Chondrocyte (in vitro differentiated cells): ENCODE results near the gene EDC3. TPM values are rescaled to one million over a fixed set of nuclear protein-coding genes. Genes with fewer than 3 reads are reported as not detected.

ENCODE experiments used
- DNase-seq: peaks from one replicate; pipeline ENCODE4 v3.0.0; 2021; ENCODE audit warnings: mixed read lengths, low spot score
- H3K27ac Mint-ChIP-seq: one replicate; pipeline ENCODE4 v1.8.0; 2021; ENCODE audit warnings: mild to moderate bottlenecking, moderate library complexity, mixed read lengths; ENCODE audit not compliant: unreplicated experiment
- H3K27me3 Mint-ChIP-seq: 2 replicates; pipeline ENCODE4 v1.8.0; 2021; ENCODE audit warnings: low read depth, mixed read lengths
- H3K36me3 Mint-ChIP-seq: 2 replicates; pipeline ENCODE4 v1.8.0; 2021; ENCODE audit warnings: low read depth, mixed read lengths
- H3K4me1 Mint-ChIP-seq: 2 replicates; pipeline ENCODE4 v1.8.0; 2021; ENCODE audit warnings: low read depth, mild to moderate bottlenecking, mixed read lengths
- H3K4me3 Mint-ChIP-seq: one replicate; pipeline ENCODE4 v1.8.0; 2021; ENCODE audit warnings: mild to moderate bottlenecking, moderate library complexity, mixed read lengths; ENCODE audit not compliant: unreplicated experiment
- H3K9me3 Mint-ChIP-seq: 2 replicates; pipeline ENCODE4 v1.8.0; 2021; ENCODE audit warnings: low read depth, mixed read lengths
- total RNA-seq: library from RNA; stranded (reverse); gene quantifications from 3 replicates; pipeline ENCODE4 v1.2.1, GENCODE V29; 2021
- TF ChIP-seq, protein P1 (sequence below): fragments of 200-600 bp; sonication (generic); IDR thresholded peaks from 2 replicates; pipeline ENCODE4 v1.5.0; 2021; ENCODE audit warnings: antibody characterized with exemption, mild to moderate bottlenecking, moderate library complexity

The EDC3 gene
- total RNA-seq, 1 donor from 2014 or later = 32.8 TPM

DNA sequence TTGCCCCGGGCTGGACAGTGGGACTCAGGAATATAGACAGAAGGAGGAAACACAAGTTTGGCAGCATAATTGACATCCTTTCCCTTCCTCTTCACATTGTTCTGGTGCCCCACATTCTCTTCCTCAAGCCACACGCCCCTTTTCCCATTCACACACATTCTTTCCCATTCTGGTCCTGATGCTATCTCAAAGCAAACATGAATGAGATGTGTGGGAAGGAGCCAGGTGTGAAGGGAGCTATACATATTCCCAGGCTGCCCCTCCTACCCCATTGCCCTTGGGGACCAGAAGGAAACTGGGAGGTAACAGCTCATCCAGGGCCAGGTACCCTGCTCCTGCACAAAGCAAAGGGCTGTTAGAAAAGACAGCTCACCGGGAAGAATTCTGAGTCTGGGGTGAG, 103.6 kb downstream of the EDC3 start:
- TF ChIP-seq, protein P1, sequence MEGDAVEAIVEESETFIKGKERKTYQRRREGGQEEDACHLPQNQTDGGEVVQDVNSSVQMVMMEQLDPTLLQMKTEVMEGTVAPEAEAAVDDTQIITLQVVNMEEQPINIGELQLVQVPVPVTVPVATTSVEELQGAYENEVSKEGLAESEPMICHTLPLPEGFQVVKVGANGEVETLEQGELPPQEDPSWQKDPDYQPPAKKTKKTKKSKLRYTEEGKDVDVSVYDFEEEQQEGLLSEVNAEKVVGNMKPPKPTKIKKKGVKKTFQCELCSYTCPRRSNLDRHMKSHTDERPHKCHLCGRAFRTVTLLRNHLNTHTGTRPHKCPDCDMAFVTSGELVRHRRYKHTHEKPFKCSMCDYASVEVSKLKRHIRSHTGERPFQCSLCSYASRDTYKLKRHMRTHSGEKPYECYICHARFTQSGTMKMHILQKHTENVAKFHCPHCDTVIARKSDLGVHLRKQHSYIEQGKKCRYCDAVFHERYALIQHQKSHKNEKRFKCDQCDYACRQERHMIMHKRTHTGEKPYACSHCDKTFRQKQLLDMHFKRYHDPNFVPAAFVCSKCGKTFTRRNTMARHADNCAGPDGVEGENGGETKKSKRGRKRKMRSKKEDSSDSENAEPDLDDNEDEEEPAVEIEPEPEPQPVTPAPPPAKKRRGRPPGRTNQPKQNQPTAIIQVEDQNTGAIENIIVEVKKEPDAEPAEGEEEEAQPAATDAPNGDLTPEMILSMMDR = no peak
- H3K9me3 Mint-ChIP-seq = no peaks in the 10 kb centered on the region
- H3K4me3 Mint-ChIP-seq = no peak overlapping the region
- H3K27ac Mint-ChIP-seq = no peak overlapping the region
- no peaks in the 10 kb centered on the region for H3K27me3 Mint-ChIP-seq
- peaks cover 10% of the 10 kb centered on the region for H3K4me1 Mint-ChIP-seq
- no peak for DNase-seq
- peaks cover 4% of the 10 kb centered on the region for H3K36me3 Mint-ChIP-seq

DNA sequence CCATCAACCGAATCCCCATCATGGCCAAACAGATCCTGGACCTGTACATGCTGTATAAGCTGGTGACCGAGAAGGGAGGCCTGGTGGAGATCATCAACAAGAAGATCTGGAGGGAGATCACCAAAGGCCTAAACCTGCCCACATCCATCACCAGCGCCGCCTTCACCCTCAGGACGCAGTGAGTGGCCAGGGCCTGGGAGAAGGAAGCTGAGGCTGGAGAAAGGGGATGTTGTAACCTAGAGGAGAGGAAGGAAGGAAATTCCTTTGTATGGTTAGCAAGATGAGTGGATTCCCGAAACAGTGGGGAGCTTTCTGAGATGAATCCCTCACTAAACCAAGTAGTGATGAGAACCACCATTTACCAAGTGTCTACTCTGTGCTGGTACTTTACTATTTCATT, 106.0 kb downstream of the EDC3 start:
- Mint-ChIP-seq H3K36me3 (peaks cover 2% of the 10 kb centered on the region), H3K4me3 (no peak overlapping the region), H3K27ac (no peak overlapping the region), H3K4me1 (peaks cover 10% of the 10 kb centered on the region), H3K27me3 (no peaks in the 10 kb centered on the region), H3K9me3 (no peaks in the 10 kb centered on the region)
- TF ChIP-seq, protein P1 = no peak
- DNase-seq = no peak

DNA sequence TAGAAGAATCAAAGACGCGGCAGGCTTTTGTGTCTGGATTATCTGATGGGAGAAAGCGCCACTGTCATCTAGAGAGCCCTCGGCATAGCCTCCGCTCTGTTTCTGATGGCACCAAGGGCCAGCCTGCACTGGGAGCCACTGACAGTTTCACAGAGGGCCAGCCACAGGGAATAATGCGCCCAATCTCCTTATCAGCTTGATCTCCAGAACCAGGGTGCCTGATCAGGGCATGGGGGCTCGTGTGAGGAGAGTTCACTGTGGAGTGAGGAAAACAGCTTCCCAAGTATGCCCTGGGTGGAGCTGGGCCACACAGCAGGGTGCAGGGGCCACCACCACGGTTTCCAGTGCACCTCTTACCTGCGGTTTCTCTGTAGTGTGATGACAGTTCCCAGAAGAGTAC, 110.0 kb downstream of the EDC3 start:
- peaks cover 10% of the 10 kb centered on the region for H3K4me1 Mint-ChIP-seq
- no peaks in the 10 kb centered on the region for H3K27me3 Mint-ChIP-seq
- DNase-seq = no peak
- H3K36me3 Mint-ChIP-seq = no peaks in the 10 kb centered on the region
- H3K9me3 Mint-ChIP-seq = no peaks in the 10 kb centered on the region
- no peak overlapping the region for H3K4me3 Mint-ChIP-seq
- H3K27ac Mint-ChIP-seq = no peak overlapping the region
- TF ChIP-seq, protein P1 = no peak

DNA sequence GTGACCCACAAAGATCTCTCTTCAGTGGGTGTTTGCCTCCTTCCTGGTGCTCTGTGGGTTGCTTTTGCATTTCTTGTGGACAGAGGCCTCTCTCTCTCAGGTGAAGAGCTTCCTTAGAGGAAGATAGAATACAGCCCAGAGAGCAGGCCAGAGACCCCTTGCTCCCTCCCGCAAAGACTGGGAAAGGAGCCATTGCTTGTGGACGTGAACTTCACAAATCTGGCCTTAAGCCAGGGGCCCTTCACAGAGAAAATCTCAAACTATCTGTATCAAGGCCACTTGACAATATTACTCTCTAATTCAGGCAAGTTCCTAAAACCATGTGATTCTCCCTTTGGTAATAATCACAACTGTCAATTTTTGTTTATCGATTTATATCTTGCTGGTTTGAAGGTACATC, 110.6 kb downstream of the EDC3 start:
- TF ChIP-seq, protein P1 = no peak
- Mint-ChIP-seq H3K4me3 (no peak overlapping the region), H3K4me1 (peaks cover 10% of the 10 kb centered on the region), H3K27me3 (no peaks in the 10 kb centered on the region), H3K27ac (no peak overlapping the region), H3K36me3 (peaks cover 2% of the 10 kb centered on the region), H3K9me3 (no peaks in the 10 kb centered on the region)
- DNase-seq = no peak

DNA sequence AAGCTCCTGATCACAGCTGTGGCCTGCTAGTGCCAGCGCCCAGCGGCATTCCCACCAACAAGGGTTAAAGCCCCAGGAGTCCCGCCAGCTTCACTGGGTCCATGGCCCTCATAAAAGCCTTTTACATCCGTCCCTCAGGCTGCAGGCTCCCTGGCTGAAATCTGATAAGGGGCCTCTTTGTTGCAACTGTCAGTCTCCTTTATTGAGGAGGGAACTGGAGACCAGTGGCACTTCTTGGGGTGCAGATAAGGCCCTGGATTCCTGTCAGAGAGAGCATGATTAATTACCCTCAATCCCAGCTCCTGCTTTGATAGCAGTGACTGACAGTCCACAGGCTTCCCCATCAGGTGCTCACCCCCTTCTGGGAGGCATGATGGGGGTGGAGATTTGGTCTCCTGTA, 111.0 kb downstream of the EDC3 start:
- no peak overlapping the region for H3K4me3 Mint-ChIP-seq
- no peaks in the 10 kb centered on the region for H3K9me3 Mint-ChIP-seq
- no peak overlapping the region for H3K27ac Mint-ChIP-seq
- no peak for DNase-seq
- H3K27me3 Mint-ChIP-seq = no peaks in the 10 kb centered on the region
- peaks cover 10% of the 10 kb centered on the region for H3K4me1 Mint-ChIP-seq
- peaks cover 2% of the 10 kb centered on the region for H3K36me3 Mint-ChIP-seq
- TF ChIP-seq, protein P1 = no peak
